Measurements from ENCODE around the gene ADAM15.

The ADAM15 gene

GRCh38 chr1:155070721-155071569, 19.8 kb downstream of the ADAM15 start:
- DNase-seq (ENCODE audit: low read depth, low spot score), result peak; percentile 65

GRCh38 chr1:155071701-155072100, 20.6 kb downstream of the ADAM15 start:
- no peak for DNase-seq (ENCODE audit: low read depth, low spot score)

- no peak for DNase-seq (ENCODE audit: low read depth, low spot score)
Measured at GRCh38 chr1:155072531-155073289, 21.6 kb downstream of the ADAM15 start.

GRCh38 chr1:155073377-155074242, 22.5 kb downstream of the ADAM15 start:
- no peak for DNase-seq (ENCODE audit: low read depth, low spot score)

GRCh38 chr1:155075535-155075934, 24.4 kb downstream of the ADAM15 start:
- DNase-seq (ENCODE audit: low read depth, low spot score), result no peak

- DNase-seq (ENCODE audit: low read depth, low spot score), result no peak
Measured at GRCh38 chr1:155076371-155076770, 25.3 kb downstream of the ADAM15 start.

GRCh38 chr1:155077346-155077745, 26.2 kb downstream of the ADAM15 start:
- DNase-seq (ENCODE audit: low read depth, low spot score), result no peak

GRCh38 chr1:155077758-155078445, 26.8 kb downstream of the ADAM15 start:
- no peak for DNase-seq (ENCODE audit: low read depth, low spot score)

GRCh38 chr1:155078469-155079209, 27.5 kb downstream of the ADAM15 start, which contains the start of gene EFNA3:
Gene EFNA3, plus strand, starts transcription at chr1:155078837. Its CDS starts 105 bp downstream, at chr1:155078942.
- DNase-seq (ENCODE audit: low read depth, low spot score), result no peak

GRCh38 chr1:155079210-155079486, 28.0 kb downstream of the ADAM15 start:
- DNase-seq (ENCODE audit: low read depth, low spot score), result no peak

- DNase-seq (ENCODE audit: low read depth, low spot score), result no peak
Measured at GRCh38 chr1:155079487-155080311, 28.6 kb downstream of the ADAM15 start.

- no peak for DNase-seq (ENCODE audit: low read depth, low spot score)
Measured at GRCh38 chr1:155080312-155081228, 29.5 kb downstream of the ADAM15 start.

GRCh38 chr1:155081472-155082300, 30.6 kb downstream of the ADAM15 start:
- DNase-seq (ENCODE audit: low read depth, low spot score), result no peak

GRCh38 chr1:155082301-155083051, 31.4 kb downstream of the ADAM15 start:
- DNase-seq (ENCODE audit: low read depth, low spot score), result no peak

- no peak for DNase-seq (ENCODE audit: low read depth, low spot score)
Measured at GRCh38 chr1:155083052-155083541, 32.0 kb downstream of the ADAM15 start.

GRCh38 chr1:155083865-155084721, 33.0 kb downstream of the ADAM15 start:
- DNase-seq (ENCODE audit: low read depth, low spot score), result no peak

Data from activated naive CD8-positive, alpha-beta T cell treated with anti-CD3 and anti-CD28 coated beads, Interleukin-2, amount 50 U/mL, for 16 hours (primary cell).